ENCODE results near the gene EPB41L2. TPM values are rescaled to one million over a fixed set of nuclear protein-coding genes. Genes with fewer than 3 reads are reported as not detected.

Gene EPB41L2
- total RNA-seq, 1 experiment from 2014 or later = 74.8 TPM

DNA sequence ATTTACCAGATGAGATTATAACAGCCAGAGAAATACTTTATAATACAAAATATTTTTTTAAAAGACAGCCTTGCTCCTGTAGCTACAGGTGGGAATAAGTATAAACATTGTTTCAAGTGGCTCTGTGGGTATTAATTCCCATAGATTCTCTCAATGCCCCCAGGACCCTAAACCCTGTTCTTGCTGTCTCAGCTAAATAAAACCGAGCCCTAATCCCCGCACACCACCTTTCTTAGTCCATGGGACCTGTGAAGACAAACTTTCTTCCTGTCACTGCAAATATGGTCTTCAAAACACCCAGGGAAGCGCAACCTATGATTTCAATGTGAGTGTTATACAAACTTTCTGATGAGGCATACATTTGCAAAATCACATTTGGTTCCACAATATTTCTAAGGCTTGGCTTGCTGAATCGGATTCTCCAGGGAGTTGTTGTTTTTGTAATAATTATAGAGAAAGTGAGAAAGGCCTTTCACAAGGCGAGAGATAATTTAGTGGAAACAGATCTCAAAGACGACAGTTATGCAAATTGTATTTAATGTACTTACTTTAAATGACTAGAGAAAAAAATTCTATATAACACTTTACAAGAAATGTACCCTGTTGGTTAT lies 224.7 kb downstream of the EPB41L2 start:
- no peak for ATAC-seq
- H3K27ac ChIP-seq (ENCODE audit: low read depth, low read length) = no peak overlapping the region

More for the DNA sequence above, 224.7 kb downstream of the EPB41L2 start:
- no peak for DNase-seq (ENCODE audit: low read depth, low spot score)
- POLR2A ChIA-PET = no interaction called here
- no TSS peak for BruUV-seq (replicated peaks)
- Histone ChIP-seq H3K9me2 (ENCODE audit: insufficient read depth) (no peaks in the 10 kb centered on the region), H3K9me3 (ENCODE audit: control insufficient read depth in 1 of 2, insufficient read depth in 1 of 2, low read depth in 1 of 2, low read length in 2 of 2) (no peaks in the 10 kb centered on the region), H3K4me1 (ENCODE audit: control insufficient read depth in 1 of 2, insufficient read depth in 2 of 2, low read length in 2 of 2) (no peaks in the 10 kb centered on the region), H3K4me2 (ENCODE audit: low read length) (no peak overlapping the region), H3K36me3 (ENCODE audit: control insufficient read depth in 1 of 2, insufficient read depth in 2 of 2, low read length in 2 of 2) (no peaks in the 10 kb centered on the region), H3K79me2 (ENCODE audit: insufficient read depth, low read length) (no peaks in the 10 kb centered on the region), H3K4me3 (replicated peaks in 1 of 2; ENCODE audit: low read depth in 1 of 2, low read length in 2 of 2) (no peak overlapping the region), H4K20me1 (ENCODE audit: insufficient read depth) (no peaks in the 10 kb centered on the region), H3K9ac (ENCODE audit: low read length) (no peak overlapping the region), H3K27me3 (ENCODE audit: insufficient read depth, low read length) (no peaks in the 10 kb centered on the region), H2AFZ (ENCODE audit: low read depth, low read length, poor library complexity, severe bottlenecking) (no peak overlapping the region)
- intact Hi-C loops (cut with micrococcal nuclease) = no loop called here
- RAD21 ChIA-PET (ENCODE audit: low non-redundant PET in 1 of 2, low total read pairs in 2 of 2, uncharacterized antibody in 2 of 2, unreplicated experiment in 2 of 2) = no interaction called here
- no peak for TF ChIP-seq CEBPB (IDR thresholded peaks at IDR 0.05; ENCODE audit: low read depth)
- no peak for TF ChIP-seq CBX3 (IDR thresholded peaks at IDR 0.05; ENCODE audit: low read depth)
- no peak for TF ChIP-seq YY1 (IDR thresholded peaks at IDR 0.05; ENCODE audit: extremely low read depth, insufficient replicate concordance, low read depth, low read length)
- TF ChIP-seq EZH2 (IDR thresholded peaks at IDR 0.05) = no peak
- no peak for TF ChIP-seq SP1 (IDR thresholded peaks at IDR 0.05; ENCODE audit: low read depth)
- TF ChIP-seq, protein P1, sequence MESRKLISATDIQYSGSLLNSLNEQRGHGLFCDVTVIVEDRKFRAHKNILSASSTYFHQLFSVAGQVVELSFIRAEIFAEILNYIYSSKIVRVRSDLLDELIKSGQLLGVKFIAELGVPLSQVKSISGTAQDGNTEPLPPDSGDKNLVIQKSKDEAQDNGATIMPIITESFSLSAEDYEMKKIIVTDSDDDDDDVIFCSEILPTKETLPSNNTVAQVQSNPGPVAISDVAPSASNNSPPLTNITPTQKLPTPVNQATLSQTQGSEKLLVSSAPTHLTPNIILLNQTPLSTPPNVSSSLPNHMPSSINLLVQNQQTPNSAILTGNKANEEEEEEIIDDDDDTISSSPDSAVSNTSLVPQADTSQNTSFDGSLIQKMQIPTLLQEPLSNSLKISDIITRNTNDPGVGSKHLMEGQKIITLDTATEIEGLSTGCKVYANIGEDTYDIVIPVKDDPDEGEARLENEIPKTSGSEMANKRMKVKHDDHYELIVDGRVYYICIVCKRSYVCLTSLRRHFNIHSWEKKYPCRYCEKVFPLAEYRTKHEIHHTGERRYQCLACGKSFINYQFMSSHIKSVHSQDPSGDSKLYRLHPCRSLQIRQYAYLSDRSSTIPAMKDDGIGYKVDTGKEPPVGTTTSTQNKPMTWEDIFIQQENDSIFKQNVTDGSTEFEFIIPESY (IDR thresholded peaks at IDR 0.05; ENCODE audit: extremely low read depth, insufficient replicate concordance, low read length) = no peak
- no peak for TF ChIP-seq TCF7L2 (IDR thresholded peaks at IDR 0.05; ENCODE audit: borderline replicate concordance, extremely low read depth, insufficient read depth, insufficient read length)
- TF ChIP-seq RAD21 (IDR thresholded peaks at IDR 0.05; ENCODE audit: low read depth) = no peak
- TF ChIP-seq, protein P2, sequence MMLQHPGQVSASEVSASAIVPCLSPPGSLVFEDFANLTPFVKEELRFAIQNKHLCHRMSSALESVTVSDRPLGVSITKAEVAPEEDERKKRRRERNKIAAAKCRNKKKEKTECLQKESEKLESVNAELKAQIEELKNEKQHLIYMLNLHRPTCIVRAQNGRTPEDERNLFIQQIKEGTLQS (IDR thresholded peaks at IDR 0.05) = no peak
- TF ChIP-seq, protein P3, sequence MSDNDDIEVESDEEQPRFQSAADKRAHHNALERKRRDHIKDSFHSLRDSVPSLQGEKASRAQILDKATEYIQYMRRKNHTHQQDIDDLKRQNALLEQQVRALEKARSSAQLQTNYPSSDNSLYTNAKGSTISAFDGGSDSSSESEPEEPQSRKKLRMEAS (IDR thresholded peaks at IDR 0.05) = no peak
- TF ChIP-seq POLR2A (IDR thresholded peaks at IDR 0.05; ENCODE audit: borderline replicate concordance, extremely low read depth, insufficient read depth, insufficient read length) = no peak
- TF ChIP-seq ZFX (IDR thresholded peaks at IDR 0.05) = no peak
- TF ChIP-seq POLR2AphosphoS5 (IDR thresholded peaks at IDR 0.05; ENCODE audit: low read depth, low read length) = no peak
- no peak for TF ChIP-seq EZH2phosphoT487 (IDR thresholded peaks at IDR 0.05; ENCODE audit: borderline replicate concordance)
- TF ChIP-seq, protein P4, sequence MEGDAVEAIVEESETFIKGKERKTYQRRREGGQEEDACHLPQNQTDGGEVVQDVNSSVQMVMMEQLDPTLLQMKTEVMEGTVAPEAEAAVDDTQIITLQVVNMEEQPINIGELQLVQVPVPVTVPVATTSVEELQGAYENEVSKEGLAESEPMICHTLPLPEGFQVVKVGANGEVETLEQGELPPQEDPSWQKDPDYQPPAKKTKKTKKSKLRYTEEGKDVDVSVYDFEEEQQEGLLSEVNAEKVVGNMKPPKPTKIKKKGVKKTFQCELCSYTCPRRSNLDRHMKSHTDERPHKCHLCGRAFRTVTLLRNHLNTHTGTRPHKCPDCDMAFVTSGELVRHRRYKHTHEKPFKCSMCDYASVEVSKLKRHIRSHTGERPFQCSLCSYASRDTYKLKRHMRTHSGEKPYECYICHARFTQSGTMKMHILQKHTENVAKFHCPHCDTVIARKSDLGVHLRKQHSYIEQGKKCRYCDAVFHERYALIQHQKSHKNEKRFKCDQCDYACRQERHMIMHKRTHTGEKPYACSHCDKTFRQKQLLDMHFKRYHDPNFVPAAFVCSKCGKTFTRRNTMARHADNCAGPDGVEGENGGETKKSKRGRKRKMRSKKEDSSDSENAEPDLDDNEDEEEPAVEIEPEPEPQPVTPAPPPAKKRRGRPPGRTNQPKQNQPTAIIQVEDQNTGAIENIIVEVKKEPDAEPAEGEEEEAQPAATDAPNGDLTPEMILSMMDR (IDR thresholded peaks at IDR 0.05 in 2 of 3, conservative IDR thresholded peaks at IDR 0.05 in 1 of 3; ENCODE audit: borderline replicate concordance in 1 of 3, insufficient read depth in 1 of 3, low read depth in 2 of 3, low read length in 2 of 3) = no peak
- TF ChIP-seq ELF1 (IDR thresholded peaks at IDR 0.05; ENCODE audit: borderline replicate concordance, low read depth) = no peak
- TF ChIP-seq, protein P5, sequence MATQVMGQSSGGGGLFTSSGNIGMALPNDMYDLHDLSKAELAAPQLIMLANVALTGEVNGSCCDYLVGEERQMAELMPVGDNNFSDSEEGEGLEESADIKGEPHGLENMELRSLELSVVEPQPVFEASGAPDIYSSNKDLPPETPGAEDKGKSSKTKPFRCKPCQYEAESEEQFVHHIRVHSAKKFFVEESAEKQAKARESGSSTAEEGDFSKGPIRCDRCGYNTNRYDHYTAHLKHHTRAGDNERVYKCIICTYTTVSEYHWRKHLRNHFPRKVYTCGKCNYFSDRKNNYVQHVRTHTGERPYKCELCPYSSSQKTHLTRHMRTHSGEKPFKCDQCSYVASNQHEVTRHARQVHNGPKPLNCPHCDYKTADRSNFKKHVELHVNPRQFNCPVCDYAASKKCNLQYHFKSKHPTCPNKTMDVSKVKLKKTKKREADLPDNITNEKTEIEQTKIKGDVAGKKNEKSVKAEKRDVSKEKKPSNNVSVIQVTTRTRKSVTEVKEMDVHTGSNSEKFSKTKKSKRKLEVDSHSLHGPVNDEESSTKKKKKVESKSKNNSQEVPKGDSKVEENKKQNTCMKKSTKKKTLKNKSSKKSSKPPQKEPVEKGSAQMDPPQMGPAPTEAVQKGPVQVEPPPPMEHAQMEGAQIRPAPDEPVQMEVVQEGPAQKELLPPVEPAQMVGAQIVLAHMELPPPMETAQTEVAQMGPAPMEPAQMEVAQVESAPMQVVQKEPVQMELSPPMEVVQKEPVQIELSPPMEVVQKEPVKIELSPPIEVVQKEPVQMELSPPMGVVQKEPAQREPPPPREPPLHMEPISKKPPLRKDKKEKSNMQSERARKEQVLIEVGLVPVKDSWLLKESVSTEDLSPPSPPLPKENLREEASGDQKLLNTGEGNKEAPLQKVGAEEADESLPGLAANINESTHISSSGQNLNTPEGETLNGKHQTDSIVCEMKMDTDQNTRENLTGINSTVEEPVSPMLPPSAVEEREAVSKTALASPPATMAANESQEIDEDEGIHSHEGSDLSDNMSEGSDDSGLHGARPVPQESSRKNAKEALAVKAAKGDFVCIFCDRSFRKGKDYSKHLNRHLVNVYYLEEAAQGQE (IDR thresholded peaks at IDR 0.05; ENCODE audit: low read depth) = no peak
- TF ChIP-seq SIN3A (IDR thresholded peaks at IDR 0.05; ENCODE audit: low read depth) = no peak
- TF ChIP-seq JUND (IDR thresholded peaks at IDR 0.05) = no peak
- no peak for TF ChIP-seq FOSL1 (IDR thresholded peaks at IDR 0.05; ENCODE audit: low read depth)
- CTCF ChIA-PET = no interaction called here
